ENCODE measurements around the gene ZBTB3. TPM values are rescaled to one million over a fixed set of nuclear protein-coding genes. Genes with fewer than 3 reads are reported as not detected.
A peak's percentile ranks its signal among the peaks of the same experiment; 100 is the strongest.

ZBTB3 gene
- total and polyA plus RNA-seq, 2 donors (not counting 1 experiment from before 2014, with no cell fraction given), result 6.2 to 14.4 TPM

GRCh38 chr11:62796281-62796680 is 42.3 kb upstream of the ZBTB3 start:
- Histone ChIP-seq H3K79me2 (ENCODE audit: control insufficient read depth, insufficient read depth, low read length) (peaks cover 5% of the 10 kb centered on the region), H3K36me3 (ENCODE audit: control insufficient read depth, insufficient read depth, low read length) (peaks cover 35% of the 10 kb centered on the region), H3K9ac (ENCODE audit: insufficient read depth, low read length) (no peak overlapping the region), H3K27ac (ENCODE audit: insufficient read depth, low read length) (no peak overlapping the region), H3K27me3 (ENCODE audit: control insufficient read depth, insufficient read depth, low read length) (no peaks in the 10 kb centered on the region), H4K20me1 (ENCODE audit: control insufficient read depth, extremely low read depth, insufficient read depth, low read length) (no peaks in the 10 kb centered on the region), H3K4me2 (ENCODE audit: extremely low read depth, insufficient read depth, low read length) (no peak overlapping the region), H2AFZ (ENCODE audit: low read length) (no peak overlapping the region), H3K4me3 (replicated peaks in 1 of 4; ENCODE audit: control extremely low read depth in 1 of 4, insufficient read depth in 1 of 4, low read depth in 3 of 4, low read length in 4 of 4) (no peak overlapping the region), H3K4me1 (ENCODE audit: control insufficient read depth, extremely low read depth, insufficient read depth, low read length) (peaks cover 5% of the 10 kb centered on the region), H3K9me3 (ENCODE audit: control insufficient read depth, insufficient read depth, low read depth, low read length) (no peaks in the 10 kb centered on the region)
- DNase-seq (ENCODE audit: low read depth in 2 of 2), result no peak
- TF ChIP-seq EZH2 (IDR thresholded peaks at IDR 0.05; ENCODE audit: low read length, missing control alignments) (no peak), CTCF (conservative IDR thresholded peaks at IDR 0.05 in 1 of 2, IDR thresholded peaks at IDR 0.05 in 1 of 2; ENCODE audit: low read depth in 1 of 2, low read length in 2 of 2) (no peak)

- no peak overlapping the region for H3K4me2 ChIP-seq (ENCODE audit: extremely low read depth, insufficient read depth, low read length)
- no peaks in the 10 kb centered on the region for H3K9me3 ChIP-seq (ENCODE audit: control insufficient read depth, insufficient read depth, low read depth, low read length)
- peaks cover 12% of the 10 kb centered on the region for H3K4me1 ChIP-seq (ENCODE audit: control insufficient read depth, extremely low read depth, insufficient read depth, low read length)
- H3K27me3 ChIP-seq (ENCODE audit: control insufficient read depth, insufficient read depth, low read length), result no peaks in the 10 kb centered on the region
- H4K20me1 ChIP-seq (ENCODE audit: control insufficient read depth, extremely low read depth, insufficient read depth, low read length), result no peaks in the 10 kb centered on the region
- TF ChIP-seq CTCF (conservative IDR thresholded peaks at IDR 0.05 in 1 of 2, IDR thresholded peaks at IDR 0.05 in 1 of 2; ENCODE audit: low read depth in 1 of 2, low read length in 2 of 2) (no peak), EZH2 (IDR thresholded peaks at IDR 0.05; ENCODE audit: low read length, missing control alignments) (no peak)
- H3K4me3 ChIP-seq (replicated peaks in 1 of 4; ENCODE audit: control extremely low read depth in 1 of 4, insufficient read depth in 1 of 4, low read depth in 3 of 4, low read length in 4 of 4), result no peak overlapping the region
- no peak overlapping the region for H3K9ac ChIP-seq (ENCODE audit: insufficient read depth, low read length)
- H2AFZ ChIP-seq (ENCODE audit: low read length), result no peak overlapping the region
- H3K79me2 ChIP-seq (ENCODE audit: control insufficient read depth, insufficient read depth, low read length), result peaks cover 24% of the 10 kb centered on the region
- H3K36me3 ChIP-seq (ENCODE audit: control insufficient read depth, insufficient read depth, low read length), result peaks cover 25% of the 10 kb centered on the region
- DNase-seq (ENCODE audit: low read depth in 2 of 2), result peak in 1 of 2 donors; percentile 17
- H3K27ac ChIP-seq (ENCODE audit: insufficient read depth, low read length), result no peak overlapping the region
These were observed 40.3 kb upstream of the ZBTB3 start for GRCh38 chr11:62794201-62794775.

- DNase-seq (ENCODE audit: low read depth in 2 of 2), result peak in 1 of 2 donors; percentile 17
- Histone ChIP-seq H3K4me3 (replicated peaks in 1 of 4; ENCODE audit: control extremely low read depth in 1 of 4, insufficient read depth in 1 of 4, low read depth in 3 of 4, low read length in 4 of 4) (peak overlapping the region in 2 of 4 experiments; percentile 46 to 76), H3K4me1 (ENCODE audit: control insufficient read depth, extremely low read depth, insufficient read depth, low read length) (peaks cover 14% of the 10 kb centered on the region), H3K27me3 (ENCODE audit: control insufficient read depth, insufficient read depth, low read length) (no peaks in the 10 kb centered on the region), H2AFZ (ENCODE audit: low read length) (no peak overlapping the region), H3K36me3 (ENCODE audit: control insufficient read depth, insufficient read depth, low read length) (peaks cover 22% of the 10 kb centered on the region), H4K20me1 (ENCODE audit: control insufficient read depth, extremely low read depth, insufficient read depth, low read length) (no peaks in the 10 kb centered on the region), H3K27ac (ENCODE audit: insufficient read depth, low read length) (peak overlapping the region; percentile 85), H3K9me3 (ENCODE audit: control insufficient read depth, insufficient read depth, low read depth, low read length) (no peaks in the 10 kb centered on the region), H3K4me2 (ENCODE audit: extremely low read depth, insufficient read depth, low read length) (peak overlapping the region; percentile 60), H3K9ac (ENCODE audit: insufficient read depth, low read length) (no peak overlapping the region), H3K79me2 (ENCODE audit: control insufficient read depth, insufficient read depth, low read length) (peaks cover 39% of the 10 kb centered on the region)
- TF ChIP-seq EZH2 (IDR thresholded peaks at IDR 0.05; ENCODE audit: low read length, missing control alignments) (no peak), CTCF (conservative IDR thresholded peaks at IDR 0.05 in 1 of 2, IDR thresholded peaks at IDR 0.05 in 1 of 2; ENCODE audit: low read depth in 1 of 2, low read length in 2 of 2) (no peak)
These were observed 38.2 kb upstream of the ZBTB3 start for GRCh38 chr11:62792202-62792575.

All from fibroblast of lung (primary cell).